Right lobe of liver (tissue), 6 donors: ENCODE data around the gene ANKS1B. TPM values are rescaled to one million over a fixed set of nuclear protein-coding genes. Genes with fewer than 3 reads are reported as not detected.

ENCODE experiments used
- ATAC-seq, 4 donors: fragments of 200-7000 bp; cut with Tn5 transposase; one replicate each; pipeline ENCODE4 v1.9.1; 2020; ENCODE audit warnings: mild to moderate bottlenecking in 4 of 4, moderate library complexity in 4 of 4
- DNase-seq, 3 donors: peaks; one replicate each; pipeline ENCODE4 v3.0.0-alpha.2; 2020
- H3K27ac ChIP-seq, 3 donors: fragments of 200-600 bp; one replicate each; pipeline ENCODE4 v1.8.0; 2022
- H3K27me3 ChIP-seq, 2 donors: fragments of 200-600 bp; one replicate each; pipeline ENCODE4 v1.8.0; 2022
- H3K36me3 ChIP-seq, 4 donors: fragments of 200-600 bp; sonication (generic) in 1 of 4; one replicate each; pipeline versions ENCODE4 v1.5.1 to v1.8.0; 2017 to 2022; ENCODE audit warnings: control low read depth in 1 of 4
- H3K4me1 ChIP-seq, 4 donors: fragments of 200-600 bp; sonication (generic) in 1 of 4; one replicate each; pipeline versions ENCODE4 v1.5.1 to v1.8.0; 2017 to 2022; ENCODE audit warnings: control low read depth in 1 of 4
- H3K4me3 ChIP-seq, 3 donors: fragments of 200-600 bp; one replicate each; pipeline ENCODE4 v1.8.0; 2022
- H3K9me3 ChIP-seq, 4 donors: fragments of 200-600 bp; sonication (generic) in 1 of 4; one replicate each; pipeline versions ENCODE4 v1.5.1 to v1.8.0; 2017 to 2022; ENCODE audit warnings: control low read depth in 1 of 4
- POLR2A ChIP-seq: fragments of 450-650 bp; IDR thresholded peaks from one replicate; pipeline ENCODE4 v1.6.1; 2017; ENCODE audit warnings: antibody characterized with exemption, mild to moderate bottlenecking
- WGBS: methylation state at CpG from one replicate; pipeline ENCODE4 v1.1.6; 2018; ENCODE audit warnings: low coverage, low lambda C conversion rate; ENCODE audit not compliant: insufficient coverage; ENCODE audit errors: missing lambda C conversion rate; 5-methylcytosine and 5-hydroxymethylcytosine counted together
- intact Hi-C, 2 donors: fragments of 100-400 bp; cut with DNase I; formaldehyde crosslinking; loops; one replicate each; pipeline versions ENCODE4 v1.11.2 to v1.14.1; 2022
- total RNA-seq, 6 experiments: library from RNA; depleted of rRNA in 2 of 6; stranded (reverse); fragments of >200 nt in 2 of 6; fragmentation: NEBNext Ultra II Directional in 3 of 6; extraction: Animal tissue kit (Norgen Biotek cat#: 25700) in 3 of 6; gene quantifications; one replicate each; pipeline versions ENCODE4 v1.1.0 to v1.2.4, GENCODE V29; 2016 to 2023
- TF ChIP-seq, protein P1 (sequence below), 4 donors: fragments of 200-600 bp in 3 of 4; fragments of 450-650 bp in 1 of 4; IDR thresholded peaks; one replicate each; pipeline versions ENCODE4 v1.5.1 to v1.8.0; 2016 to 2022; ENCODE audit warnings: antibody characterized with exemption in 4 of 4, mild to moderate bottlenecking in 2 of 4
- donor health status: DM: no; HTN: yes; CAD: no.
- donor health status: DM: no; HTN: no; CAD: no.
- donor health status: DM: no; HTN: no; CAD: no.
- donor health status: DM: no; HTN: yes; CAD: no.
- donor health status: DM: no; HTN: yes; CAD: no.

ANKS1B gene
- total RNA-seq, 6 experiments from 2014 or later, result 0.17 to 1.9 (median 0.44) TPM; not detected in 1

- no peaks in the 10 kb centered on the region for H3K4me1 ChIP-seq
- H3K36me3 ChIP-seq, result no peaks in the 10 kb centered on the region
- intact Hi-C loops, result no loop called here
- no peak overlapping the region for H3K4me3 ChIP-seq
- no peaks in the 10 kb centered on the region for H3K9me3 ChIP-seq
- DNase-seq (no peak), ATAC-seq (no peak)
- H3K27ac ChIP-seq, result no peak overlapping the region
- 100% methylated on average over 1 of the region's 1 CpG for WGBS
- H3K27me3 ChIP-seq, result no peaks in the 10 kb centered on the region
- TF ChIP-seq, protein P1, sequence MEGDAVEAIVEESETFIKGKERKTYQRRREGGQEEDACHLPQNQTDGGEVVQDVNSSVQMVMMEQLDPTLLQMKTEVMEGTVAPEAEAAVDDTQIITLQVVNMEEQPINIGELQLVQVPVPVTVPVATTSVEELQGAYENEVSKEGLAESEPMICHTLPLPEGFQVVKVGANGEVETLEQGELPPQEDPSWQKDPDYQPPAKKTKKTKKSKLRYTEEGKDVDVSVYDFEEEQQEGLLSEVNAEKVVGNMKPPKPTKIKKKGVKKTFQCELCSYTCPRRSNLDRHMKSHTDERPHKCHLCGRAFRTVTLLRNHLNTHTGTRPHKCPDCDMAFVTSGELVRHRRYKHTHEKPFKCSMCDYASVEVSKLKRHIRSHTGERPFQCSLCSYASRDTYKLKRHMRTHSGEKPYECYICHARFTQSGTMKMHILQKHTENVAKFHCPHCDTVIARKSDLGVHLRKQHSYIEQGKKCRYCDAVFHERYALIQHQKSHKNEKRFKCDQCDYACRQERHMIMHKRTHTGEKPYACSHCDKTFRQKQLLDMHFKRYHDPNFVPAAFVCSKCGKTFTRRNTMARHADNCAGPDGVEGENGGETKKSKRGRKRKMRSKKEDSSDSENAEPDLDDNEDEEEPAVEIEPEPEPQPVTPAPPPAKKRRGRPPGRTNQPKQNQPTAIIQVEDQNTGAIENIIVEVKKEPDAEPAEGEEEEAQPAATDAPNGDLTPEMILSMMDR (IDR thresholded peaks at IDR 0.05), result no peak
Measured at GRCh38 chr12:99911967-99912366, 72.8 kb downstream of the ANKS1B start.

- intact Hi-C loops, result no loop called here
- 63% methylated on average over 3 of the region's 3 CpGs for WGBS
Measured at GRCh38 chr12:99911081-99911480, 73.7 kb downstream of the ANKS1B start.

DNA sequence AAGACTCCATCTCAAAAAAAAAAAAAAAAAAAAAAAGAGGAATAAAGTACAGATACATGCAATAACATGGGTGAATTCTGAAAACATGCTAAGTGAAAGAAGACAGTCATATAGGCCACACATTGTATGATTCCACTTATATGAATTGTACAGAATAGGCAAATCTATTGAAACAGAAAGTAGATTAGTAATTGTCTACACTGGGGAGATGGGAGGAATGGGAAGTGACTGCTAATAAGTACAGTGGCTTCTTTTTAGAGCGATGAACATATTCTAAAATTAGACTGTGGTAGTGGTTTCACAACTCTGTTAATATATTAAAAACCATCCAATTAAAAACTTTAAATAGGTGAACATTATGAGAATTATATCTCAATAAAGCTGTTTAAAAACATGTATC, 74.4 kb downstream of the ANKS1B start:
- ATAC-seq (no peak), DNase-seq (no peak)
- no peak overlapping the region for H3K27ac ChIP-seq
- TF ChIP-seq, protein P1 (IDR thresholded peaks at IDR 0.05), result no peak
- no peak for TF ChIP-seq POLR2A
- H3K36me3 ChIP-seq, result no peaks in the 10 kb centered on the region
- no peaks in the 10 kb centered on the region for H3K4me1 ChIP-seq
- no peak overlapping the region for H3K4me3 ChIP-seq
- no peaks in the 10 kb centered on the region for H3K27me3 ChIP-seq
- WGBS, result 58% methylated on average over 1 of the region's 1 CpG
- no peaks in the 10 kb centered on the region for H3K9me3 ChIP-seq
- intact Hi-C loops, result no loop called here

More at GRCh38 chr12:99911081-99911480, 73.7 kb downstream of the ANKS1B start:
- Histone ChIP-seq H3K4me3 (no peak overlapping the region), H3K27me3 (no peaks in the 10 kb centered on the region), H3K36me3 (no peaks in the 10 kb centered on the region), H3K27ac (no peak overlapping the region), H3K9me3 (no peaks in the 10 kb centered on the region), H3K4me1 (no peaks in the 10 kb centered on the region)
- no peak for DNase-seq
- ATAC-seq, result peak in 2 of 4 donors; percentile 14 to 58
- TF ChIP-seq, protein P1 (IDR thresholded peaks at IDR 0.05), result no peak
- no peak for TF ChIP-seq POLR2A

GRCh38 chr12:99906786-99907579, 77.8 kb downstream of the ANKS1B start:
- intact Hi-C loops, result no loop called here
- WGBS, result 77% methylated on average over 4 of the region's 4 CpGs
- Histone ChIP-seq H3K4me3 (no peak overlapping the region), H3K27me3 (no peaks in the 10 kb centered on the region), H3K36me3 (no peaks in the 10 kb centered on the region), H3K9me3 (no peaks in the 10 kb centered on the region), H3K27ac (no peak overlapping the region), H3K4me1 (no peaks in the 10 kb centered on the region)
- TF ChIP-seq, protein P1 (IDR thresholded peaks at IDR 0.05), result no peak
- no peak for TF ChIP-seq POLR2A
- DNase-seq (no peak), ATAC-seq (no peak)
